Measurements from ENCODE around the gene LUZP4. TPM values are rescaled to one million over a fixed set of nuclear protein-coding genes. Genes with fewer than 3 reads are reported as not detected.

LUZP4 gene
- not detected in 2 replicates for total RNA-seq

GRCh38 chrX:115289465-115289864 lies at the start of gene LUZP4:
Gene LUZP4, plus strand, starts transcription at chrX:115289715. Its CDS starts 45 bp downstream, at chrX:115289760.

Other genes with a start within 250 kb of the LUZP4 start
- not detected in 2 replicates for gene RBMXL3, start 100.3 kb upstream of the LUZP4 start, total RNA-seq
- gene LRCH2, start 55.6 kb upstream of the LUZP4 start, total RNA-seq, result 7.4 and 13.1 TPM in 2 replicates